ENCODE results near the gene NPPA. TPM values are rescaled to one million over a fixed set of nuclear protein-coding genes. Genes with fewer than 3 reads are reported as not detected.
A peak's percentile ranks its signal among the peaks of the same experiment; 100 is the strongest.
"Not testable (repeated sequence)": the region's sequence is repeated elsewhere in the genome, so short reads cannot be mapped to it uniquely, and the experiment has no call there.

Gene NPPA
- total and polyA plus RNA-seq, 9 of the 15 experiments (the other 6 are each of a cell fraction or from before 2014, with no cell fraction given) = not detected

GRCh38 chr1:11803924-11804665 lies 43.5 kb downstream of the NPPA start (continued):
- TF ChIP-seq KDM5B (IDR thresholded peaks at IDR 0.05; ENCODE audit: insufficient replicate concordance, low read depth, low read length) (peak; percentile 36), ZBTB40 (IDR thresholded peaks at IDR 0.05) (peak; percentile 35), SMARCA5 (IDR thresholded peaks at IDR 0.05) (0 out of 2 replicates have a peak, but pooled peaks have one; percentile 13), RAD21 (CRISPR knock-in tag; conservative IDR thresholded peaks at IDR 0.05 in 1 of 2, IDR thresholded peaks at IDR 0.05 in 1 of 2) (peak in 1 of 2 experiments; percentile 1; a peak in 1 of 4 replicates), GABPB2 (CRISPR knock-in tag; conservative IDR thresholded peaks at IDR 0.05) (peak; percentile 58; the same call in 1 of the 2 replicates), POLR2B (IDR thresholded peaks at IDR 0.05; ENCODE audit: low read depth, partially characterized antibody) (peak; percentile 56), FOXK2 (conservative IDR thresholded peaks at IDR 0.05 in 1 of 2, IDR thresholded peaks at IDR 0.05 in 1 of 2; ENCODE audit: low read depth in 2 of 2) (peak in 1 of 2 experiments; percentile 37; a peak in 1 of 4 replicates), ZNF316 (IDR thresholded peaks at IDR 0.05) (peak; percentile 34; the same call in 1 of the 2 replicates), EHMT2 (IDR thresholded peaks at IDR 0.05) (0 out of 2 replicates have a peak, but pooled peaks have one; percentile 44), ARHGAP35 (IDR thresholded peaks at IDR 0.05; ENCODE audit: partially characterized antibody) (peak; percentile 2), TRIM28 (IDR thresholded peaks at IDR 0.05) (0 out of 2 replicates have a peak, but pooled peaks have one; percentile 5), LARP7 (IDR thresholded peaks at IDR 0.05) (peak; percentile 93), NFRKB (IDR thresholded peaks at IDR 0.05; ENCODE audit: low read depth) (0 out of 2 replicates have a peak, but pooled peaks have one; percentile 32), AFF4 (CRISPR knock-in tag; IDR thresholded peaks at IDR 0.05) (0 out of 2 replicates have a peak, but pooled peaks have one; percentile 0)
- TF ChIP-seq ZBTB40 (CRISPR knock-in tag; IDR thresholded peaks at IDR 0.05) = not testable (repeated sequence)

Data from K562 (cell line).